KOPT-K1 (cell line): Measurements from ENCODE around the gene MTG2.

Source experiments
- H3K27ac ChIP-seq: fragments of 200-600 bp; sonication (generic); 2 replicates; pipeline ENCODE4 v1.5.1; 2016; ENCODE audit warnings: antibody characterized with exemption, mild to moderate bottlenecking, low read depth, low read length; ENCODE audit not compliant: poor library complexity, severe bottlenecking
- H3K36me3 ChIP-seq: fragments of 200-600 bp; sonication (generic); 2 replicates; pipeline ENCODE4 v1.5.1; 2017; ENCODE audit warnings: antibody characterized with exemption, mild to moderate bottlenecking, low read length, moderate library complexity; ENCODE audit not compliant: insufficient read depth
- H3K9me3 ChIP-seq: fragments of 200-600 bp; sonication (generic); 2 replicates; pipeline ENCODE4 v1.5.1; 2017; ENCODE audit warnings: antibody characterized with exemption, low read length, mild to moderate bottlenecking; ENCODE audit not compliant: insufficient read depth, poor library complexity, severe bottlenecking

The MTG2 gene

GRCh38 chr20:62163986-62164762 lies 18.7 kb upstream of the MTG2 start:
- no peaks in the 10 kb centered on the region for H3K9me3 ChIP-seq
- peaks cover 85% of the 10 kb centered on the region for H3K36me3 ChIP-seq
- no peak overlapping the region for H3K27ac ChIP-seq

DNA sequence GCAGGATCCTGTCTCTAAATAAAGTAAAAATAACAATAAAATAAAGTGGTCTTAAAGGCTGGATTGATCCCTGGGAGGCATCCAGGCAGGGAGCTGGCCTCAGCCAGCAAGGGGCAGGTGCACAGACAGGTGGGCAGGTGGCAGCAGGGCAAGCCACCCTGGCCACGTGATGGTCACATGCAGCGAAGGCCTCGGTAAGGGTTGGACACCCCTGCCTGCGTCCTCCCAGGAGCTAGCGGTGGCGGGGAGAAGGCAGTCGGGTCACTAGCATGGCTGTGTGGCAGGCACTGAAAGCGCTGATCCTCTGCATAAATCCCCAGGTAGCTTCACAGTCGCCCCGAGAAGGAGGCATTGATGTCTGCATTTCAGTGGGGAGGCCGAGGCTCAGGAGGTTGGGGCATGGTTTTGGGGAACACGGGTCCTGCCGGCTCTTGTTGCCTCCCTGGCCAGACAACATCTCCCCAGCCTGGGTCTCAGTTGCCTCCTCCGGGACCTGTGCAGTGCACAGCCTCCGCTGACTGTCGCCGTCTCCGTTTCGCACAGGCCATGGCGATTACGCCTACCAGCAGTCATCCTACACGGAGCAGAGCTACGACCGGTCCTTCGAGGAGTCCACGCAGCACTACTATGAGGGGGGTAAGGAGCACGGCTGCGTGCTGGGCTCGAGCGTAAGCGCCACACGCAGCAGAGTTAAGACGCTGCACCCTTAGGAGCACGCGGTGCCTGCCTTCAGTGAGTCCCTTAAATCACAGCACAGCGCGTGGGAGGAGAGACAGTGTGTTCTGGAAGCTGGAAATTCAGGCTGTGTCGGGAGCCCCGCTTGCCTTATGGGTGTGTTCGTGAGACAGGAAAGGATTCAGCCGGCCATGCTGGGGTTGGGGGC lies 17.7 kb upstream of the MTG2 start:
- peaks cover 90% of the 10 kb centered on the region for H3K36me3 ChIP-seq
- no peaks in the 10 kb centered on the region for H3K9me3 ChIP-seq
- no peak overlapping the region for H3K27ac ChIP-seq

DNA sequence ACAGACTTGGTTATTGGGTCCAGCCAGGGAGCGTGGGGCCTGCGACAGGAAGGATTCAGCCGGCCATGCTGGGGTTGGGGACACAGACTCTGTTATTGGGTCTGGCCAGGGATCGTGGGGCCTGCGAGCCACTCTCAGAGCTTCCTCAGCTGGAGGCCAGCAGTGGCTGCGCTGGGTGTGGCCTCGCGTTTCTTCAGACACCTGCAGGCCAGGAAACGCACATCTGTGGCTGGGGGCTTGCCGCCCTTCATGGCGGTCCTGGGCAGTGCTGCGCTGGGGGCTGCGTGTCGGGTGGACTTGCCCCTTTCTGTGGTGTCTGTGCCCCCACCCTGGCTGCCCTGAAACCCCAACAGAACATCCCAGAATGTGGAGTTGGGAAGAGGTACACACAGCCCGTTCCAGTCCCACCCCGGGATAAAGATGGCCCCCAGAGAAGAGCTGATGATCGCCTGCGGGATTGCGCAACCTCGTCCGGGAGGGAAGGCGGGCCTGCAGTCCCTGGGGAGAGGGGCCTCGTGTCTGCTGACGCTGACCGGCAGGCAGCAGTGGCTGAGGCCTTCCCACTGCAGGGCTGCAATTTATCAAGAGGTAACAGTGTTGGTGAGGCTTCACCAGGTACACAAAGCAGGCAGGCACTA lies 16.9 kb upstream of the MTG2 start:
- Histone ChIP-seq H3K27ac (no peak overlapping the region), H3K36me3 (peaks cover 85% of the 10 kb centered on the region), H3K9me3 (no peaks in the 10 kb centered on the region)

GRCh38 chr20:62167474-62167873 lies 15.4 kb upstream of the MTG2 start:
- Histone ChIP-seq H3K36me3 (peaks cover 74% of the 10 kb centered on the region), H3K9me3 (no peaks in the 10 kb centered on the region), H3K27ac (no peak overlapping the region)

DNA sequence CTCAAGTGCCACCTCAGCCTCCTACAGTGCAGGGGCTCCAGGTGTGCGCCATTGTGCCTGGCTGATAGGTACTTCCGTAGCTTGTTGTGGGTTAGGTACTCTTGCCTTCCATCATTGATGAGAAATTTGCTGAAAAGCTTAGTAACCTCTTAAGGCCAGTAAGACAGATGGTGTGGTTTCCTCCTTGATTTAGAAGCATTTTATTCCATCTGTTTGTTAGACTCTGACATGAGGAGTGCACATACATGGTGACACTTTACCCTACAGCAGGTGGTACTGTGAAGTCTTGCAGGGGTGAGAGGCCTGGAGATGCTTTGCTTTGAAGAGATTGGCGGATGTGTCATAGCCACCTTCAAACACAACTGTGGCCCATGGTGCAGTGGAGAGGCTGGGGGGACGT lies 14.8 kb upstream of the MTG2 start:
- Histone ChIP-seq H3K9me3 (no peaks in the 10 kb centered on the region), H3K27ac (no peak overlapping the region), H3K36me3 (peaks cover 74% of the 10 kb centered on the region)

DNA sequence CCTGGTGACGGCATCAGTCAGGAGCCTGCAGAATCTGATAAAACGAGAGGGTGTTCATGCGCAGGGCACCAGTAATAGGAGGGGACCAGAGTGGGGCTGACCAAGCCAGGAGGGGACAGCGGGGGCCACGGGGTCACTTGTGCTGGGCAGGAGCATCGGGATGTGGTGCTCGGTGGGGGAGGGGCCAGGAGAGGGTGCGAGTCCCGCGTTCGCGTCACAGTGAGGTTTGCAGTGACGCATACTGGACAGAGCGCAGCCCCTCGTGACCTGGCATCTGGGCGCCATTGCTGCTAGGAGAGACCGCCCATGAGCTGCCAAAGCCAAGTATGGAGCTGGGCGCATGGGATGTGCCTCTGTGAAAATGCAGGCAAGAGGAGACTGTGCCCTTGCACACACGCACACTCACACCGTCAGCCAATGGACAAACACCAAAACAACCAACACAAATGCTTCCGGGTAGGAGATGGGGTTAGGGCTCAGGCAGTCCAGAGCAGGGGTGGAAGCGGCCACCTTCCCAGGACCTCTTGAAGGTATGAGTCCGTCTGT lies 13.9 kb upstream of the MTG2 start:
- Histone ChIP-seq H3K27ac (no peak overlapping the region), H3K36me3 (peaks cover 66% of the 10 kb centered on the region), H3K9me3 (no peaks in the 10 kb centered on the region)

DNA sequence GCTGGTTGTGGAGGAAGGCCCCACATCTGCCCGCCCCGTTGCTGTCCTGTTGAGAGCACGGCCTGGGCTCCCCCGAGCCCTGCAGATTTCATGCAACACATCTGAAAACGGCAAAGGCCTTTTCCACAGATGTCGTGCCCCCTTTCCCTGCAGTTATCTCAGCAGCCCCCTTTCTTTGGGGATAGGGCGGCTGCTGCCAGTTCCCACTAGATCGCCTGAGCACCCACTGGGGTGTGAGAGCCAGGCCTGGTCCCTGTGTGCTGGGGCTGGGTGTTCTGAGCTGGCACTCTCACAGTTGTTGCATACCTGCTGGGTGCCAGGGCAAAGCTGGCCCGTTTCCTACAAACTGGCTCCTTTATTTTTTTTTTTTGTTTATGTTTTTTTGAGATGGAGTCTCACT lies 12.3 kb upstream of the MTG2 start:
- no peaks in the 10 kb centered on the region for H3K9me3 ChIP-seq
- H3K27ac ChIP-seq = no peak overlapping the region
- H3K36me3 ChIP-seq = peaks cover 65% of the 10 kb centered on the region

DNA sequence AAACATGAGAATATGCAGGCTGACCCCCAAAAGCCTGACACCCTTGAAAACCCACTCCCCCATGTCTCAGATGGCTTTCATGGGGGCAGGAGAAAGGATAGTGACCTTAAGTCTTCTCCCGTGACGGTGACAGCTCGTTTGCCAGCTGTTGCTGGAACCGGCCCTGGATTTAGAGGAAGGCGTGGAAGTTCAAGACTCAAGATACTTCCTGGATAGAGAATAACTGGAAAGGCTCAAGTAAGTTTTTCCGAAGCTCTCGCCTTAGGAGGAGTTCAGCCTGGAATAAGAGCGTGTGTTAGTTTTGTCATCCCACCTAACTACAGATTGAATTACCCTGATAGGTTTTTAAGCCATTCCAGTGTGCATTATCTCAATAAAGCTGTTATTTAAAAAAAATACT lies 11.6 kb upstream of the MTG2 start:
- H3K36me3 ChIP-seq = peaks cover 65% of the 10 kb centered on the region
- no peaks in the 10 kb centered on the region for H3K9me3 ChIP-seq
- H3K27ac ChIP-seq = no peak overlapping the region

- Histone ChIP-seq H3K9me3 (no peaks in the 10 kb centered on the region), H3K27ac (no peak overlapping the region), H3K36me3 (peaks cover 62% of the 10 kb centered on the region)
These were observed 10.2 kb upstream of the MTG2 start for GRCh38 chr20:62172666-62173065.

GRCh38 chr20:62174021-62174804 lies 8.6 kb upstream of the MTG2 start:
- Histone ChIP-seq H3K27ac (no peak overlapping the region), H3K36me3 (peaks cover 55% of the 10 kb centered on the region), H3K9me3 (no peaks in the 10 kb centered on the region)

- Histone ChIP-seq H3K36me3 (peaks cover 52% of the 10 kb centered on the region), H3K27ac (no peak overlapping the region), H3K9me3 (no peaks in the 10 kb centered on the region)
These were observed 7.8 kb upstream of the MTG2 start for GRCh38 chr20:62174870-62175624.

DNA sequence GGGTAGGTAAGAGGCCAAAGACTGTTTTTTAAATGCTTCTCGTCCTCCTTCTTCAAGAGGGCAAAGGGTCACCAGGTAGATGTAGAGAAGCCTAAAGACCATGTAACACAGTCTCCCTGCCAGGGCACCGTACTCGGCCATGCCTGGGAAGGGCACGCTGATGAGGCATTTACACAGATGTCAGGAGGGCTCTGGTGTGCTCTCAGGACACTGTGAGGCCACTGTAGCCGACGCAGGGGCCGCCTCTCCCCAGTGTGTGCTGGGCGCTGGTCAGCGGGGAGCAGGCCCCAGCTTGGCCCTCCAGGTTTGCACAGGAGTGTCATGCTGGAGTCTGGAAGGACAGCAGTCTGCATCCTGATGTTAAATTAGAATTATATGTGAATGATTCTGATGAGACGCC lies 7.1 kb upstream of the MTG2 start:
- H3K27ac ChIP-seq = no peak overlapping the region
- peaks cover 52% of the 10 kb centered on the region for H3K36me3 ChIP-seq
- H3K9me3 ChIP-seq = no peaks in the 10 kb centered on the region

DNA sequence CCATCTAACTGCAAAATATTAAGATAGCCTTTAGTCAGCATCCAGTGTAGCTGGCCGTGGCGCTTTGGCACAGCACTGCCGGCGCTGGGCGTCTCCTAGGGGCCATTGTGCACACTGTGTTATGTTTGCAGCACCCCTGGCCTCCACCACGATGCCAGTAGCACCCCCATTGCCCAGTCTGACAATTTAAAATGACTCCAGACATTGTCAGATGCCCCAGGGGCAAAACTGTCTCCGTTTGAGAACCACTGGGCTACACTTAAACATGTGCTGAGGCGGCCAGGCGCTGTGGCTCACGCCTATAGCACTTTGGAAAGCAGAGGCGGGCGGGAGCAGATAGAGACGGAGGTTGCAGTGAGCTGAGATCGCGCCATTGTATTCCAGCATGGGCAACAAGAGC lies 6.0 kb upstream of the MTG2 start:
- no peaks in the 10 kb centered on the region for H3K9me3 ChIP-seq
- H3K36me3 ChIP-seq = peaks cover 52% of the 10 kb centered on the region
- H3K27ac ChIP-seq = no peak overlapping the region

DNA sequence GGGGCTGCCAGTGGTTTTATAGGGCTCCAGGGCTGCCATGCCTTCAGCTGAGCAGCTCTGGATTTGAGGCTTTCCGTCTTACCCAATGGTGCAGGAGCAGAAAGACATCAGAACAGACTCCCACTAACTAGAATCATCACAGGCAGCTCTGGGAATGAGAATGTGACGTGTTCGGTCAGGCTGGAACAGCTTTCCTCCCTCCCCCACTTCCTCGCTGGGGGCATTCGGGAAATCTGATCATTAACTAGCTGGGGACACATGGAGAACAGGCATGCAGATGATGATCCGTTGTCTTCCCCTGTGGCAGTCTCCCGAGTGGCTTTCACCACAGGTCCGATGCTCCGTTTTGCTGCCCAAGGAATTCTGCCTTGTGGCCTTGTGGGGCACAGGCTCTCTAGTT lies 5.5 kb upstream of the MTG2 start:
- H3K27ac ChIP-seq = no peak overlapping the region
- no peaks in the 10 kb centered on the region for H3K9me3 ChIP-seq
- H3K36me3 ChIP-seq = peaks cover 50% of the 10 kb centered on the region
